Measurements from ENCODE around the gene WWC2.
A peak's percentile ranks its signal among the peaks of the same experiment; 100 is the strongest.

WWC2 gene

DNA sequence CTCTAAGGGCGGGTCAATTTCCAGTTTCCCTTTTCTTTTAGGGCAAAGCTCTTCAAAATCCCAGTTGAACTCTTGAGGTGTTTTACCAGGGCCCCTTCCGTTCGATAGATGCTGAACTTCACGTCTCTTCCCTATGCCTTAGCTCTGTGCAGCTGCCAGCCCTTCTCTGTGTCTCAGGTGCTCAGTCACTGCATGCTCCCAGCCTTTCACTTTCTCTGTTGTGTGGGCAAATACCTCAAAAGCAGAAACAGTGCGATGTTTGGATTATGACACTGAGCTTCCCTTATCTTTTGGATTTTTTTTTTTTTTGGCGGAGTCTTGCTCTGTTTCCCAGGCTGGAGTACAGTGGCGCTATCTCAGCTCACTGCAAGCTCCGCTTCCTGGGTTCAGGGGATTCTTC, 112.5 kb downstream of the WWC2 start:
- no peak for DNase-seq

DNA sequence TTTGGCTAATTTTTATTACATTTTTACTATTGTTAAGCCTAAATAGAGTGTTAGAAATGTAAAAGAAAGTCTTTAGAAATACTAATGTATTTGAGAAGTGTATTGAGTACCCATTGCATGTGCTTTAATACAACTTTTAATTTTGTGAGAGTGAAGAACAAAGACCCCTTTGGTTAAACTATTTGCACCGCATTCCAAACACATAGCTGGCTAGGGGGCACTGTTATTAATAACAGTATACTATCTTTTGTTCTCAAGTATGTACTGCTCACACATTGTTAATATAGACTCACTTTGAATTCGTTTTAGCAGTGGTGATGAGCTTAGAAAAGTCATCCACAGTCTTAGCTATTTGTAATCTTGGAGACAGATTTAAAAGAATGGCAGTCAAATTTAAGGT, 114.9 kb downstream of the WWC2 start:
- no peak for DNase-seq

GRCh38 chr4:183214912-183215488, 115.9 kb downstream of the WWC2 start:
- DNase-seq: no peak

GRCh38 chr4:183220236-183220635, 121.2 kb downstream of the WWC2 start:
- DNase-seq: no peak

DNA sequence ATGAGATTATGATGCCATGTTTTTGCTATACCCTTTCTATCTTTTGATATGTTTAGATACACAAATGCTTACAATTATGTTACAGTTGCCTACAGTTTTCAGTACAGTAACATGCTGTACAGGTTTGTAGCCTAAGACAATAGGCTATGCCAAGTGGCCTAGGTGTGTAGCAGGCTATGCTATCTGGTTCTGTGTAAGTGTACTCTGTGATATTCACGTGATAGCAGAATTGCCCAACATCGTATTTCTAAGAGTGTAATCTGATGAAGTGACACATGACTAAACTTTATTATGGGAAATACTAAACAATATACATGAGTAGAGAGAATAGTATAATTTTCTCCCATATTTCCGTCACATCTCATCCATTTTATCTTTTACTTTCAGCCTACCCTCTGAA, 124.0 kb downstream of the WWC2 start:
- DNase-seq: no peak

GRCh38 chr4:183229397-183229796, 130.3 kb downstream of the WWC2 start:
- no peak for DNase-seq

DNA sequence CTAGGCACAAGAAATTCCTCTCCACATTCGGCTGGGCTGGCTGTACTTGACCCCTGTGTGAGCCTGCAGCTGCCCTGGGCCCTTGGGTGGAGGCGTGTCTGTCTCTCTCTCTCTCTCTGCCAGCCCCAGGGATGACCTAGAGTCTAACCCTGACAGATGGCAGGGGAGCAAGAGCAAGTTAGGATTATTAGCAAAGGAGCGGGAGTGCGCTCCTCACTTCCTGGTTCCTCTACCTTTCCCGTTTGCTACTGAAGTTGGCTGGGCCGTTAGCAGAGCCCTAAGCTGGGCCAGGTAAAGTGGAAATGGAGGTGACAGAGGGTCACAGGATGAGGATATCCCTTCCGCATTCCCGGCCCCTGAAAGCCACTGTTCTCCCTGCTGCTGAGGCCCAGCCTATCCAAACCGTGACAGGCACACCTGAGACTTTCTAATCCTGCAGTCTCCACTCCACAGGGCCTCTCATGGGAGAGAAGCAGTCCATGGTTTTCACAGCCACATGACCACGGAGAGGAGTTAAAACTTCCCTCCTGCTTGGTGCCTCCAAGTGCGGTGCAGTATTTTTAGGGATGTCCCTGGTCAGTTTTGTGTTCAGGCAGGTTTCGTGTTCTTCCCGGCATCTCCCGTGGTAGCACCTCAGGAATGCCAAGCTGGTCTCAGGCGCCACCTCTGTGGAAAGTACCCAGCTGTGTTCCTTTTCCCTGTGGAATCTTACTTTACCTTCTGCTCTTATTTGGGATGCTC, 141.7 kb downstream of the WWC2 start:
- DNase-seq: no peak

DNA sequence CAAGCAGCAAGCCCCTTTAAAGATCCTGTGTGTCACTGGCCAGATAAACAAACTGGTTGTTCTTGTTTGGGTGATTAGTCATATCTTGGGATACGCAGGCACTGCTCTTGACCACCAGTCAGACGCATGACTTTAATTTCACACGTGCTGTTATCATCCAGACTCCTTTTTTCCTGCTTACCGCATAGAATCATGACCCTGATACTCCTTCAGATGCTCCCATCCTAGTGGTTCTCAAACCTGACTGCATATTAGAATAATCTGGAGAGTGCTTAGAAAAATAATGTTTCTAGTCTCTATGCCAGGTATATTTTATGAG, 142.2 kb downstream of the WWC2 start:
- DNase-seq: no peak

DNA sequence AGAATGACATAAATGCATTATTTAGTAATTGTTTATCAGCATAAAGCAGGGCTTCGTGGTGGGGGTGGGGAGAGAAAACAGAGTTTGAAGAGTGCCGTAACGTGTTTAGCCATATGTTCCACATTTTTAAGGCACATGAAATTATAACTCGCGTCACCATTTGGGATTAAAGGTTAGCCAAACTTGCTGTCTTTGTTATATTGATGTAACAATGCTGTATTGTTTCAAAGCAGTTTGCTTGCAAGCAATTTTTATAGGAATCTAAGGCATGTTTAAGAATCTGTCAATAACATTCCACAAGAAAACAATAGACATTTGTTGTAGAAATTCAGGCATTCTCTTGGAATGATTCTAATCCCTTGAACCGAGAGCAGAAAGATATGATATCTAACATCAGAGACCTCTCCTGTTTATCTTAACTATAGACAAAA, 142.7 kb downstream of the WWC2 start:
- no peak for DNase-seq

DNA sequence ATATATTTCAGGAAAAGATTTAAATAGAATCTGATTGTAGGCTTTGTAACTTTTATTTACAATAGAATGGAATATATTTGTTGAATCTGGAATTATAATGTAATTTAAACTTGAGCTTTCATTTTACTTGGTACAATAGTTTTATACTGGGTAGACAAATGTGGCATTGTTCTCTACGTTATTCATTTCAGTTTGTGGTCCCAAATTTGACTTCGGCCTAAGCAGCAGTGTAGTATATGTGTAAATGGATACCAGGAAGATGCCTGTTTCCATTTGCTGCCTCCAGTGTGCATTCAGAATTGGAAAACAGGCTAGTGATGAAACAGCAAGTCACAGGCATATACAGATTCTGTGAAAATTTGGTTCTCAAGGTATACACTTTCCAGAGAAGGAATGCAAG, 143.2 kb downstream of the WWC2 start:
- no peak for DNase-seq

GRCh38 chr4:183244019-183244418, 145.0 kb downstream of the WWC2 start:
- no peak for DNase-seq

GRCh38 chr4:183244506-183244905, 145.4 kb downstream of the WWC2 start:
- no peak for DNase-seq

DNA sequence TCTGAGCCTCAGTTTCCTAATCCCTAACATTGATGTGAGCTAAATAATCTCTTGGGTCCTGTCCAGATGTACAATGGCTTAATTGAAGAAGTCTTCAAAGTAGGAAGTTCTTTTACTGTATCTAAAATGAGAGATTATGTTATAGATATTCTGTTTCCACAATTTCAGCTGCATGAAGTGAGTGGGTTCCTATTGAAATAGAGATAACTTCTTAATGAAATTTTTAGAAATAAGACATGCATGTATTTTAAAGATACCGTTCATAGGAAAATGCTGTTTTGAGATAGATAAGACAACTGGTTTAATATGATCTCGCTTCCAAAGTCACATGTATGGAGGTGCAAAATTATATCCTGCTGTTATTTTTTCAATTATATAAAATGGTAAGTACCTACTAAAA, 149.1 kb downstream of the WWC2 start:
- no peak for DNase-seq

- peak; percentile 19 to 47 for DNase-seq
These were observed 150.8 kb downstream of the WWC2 start for GRCh38 chr4:183249854-183250253.

DNA sequence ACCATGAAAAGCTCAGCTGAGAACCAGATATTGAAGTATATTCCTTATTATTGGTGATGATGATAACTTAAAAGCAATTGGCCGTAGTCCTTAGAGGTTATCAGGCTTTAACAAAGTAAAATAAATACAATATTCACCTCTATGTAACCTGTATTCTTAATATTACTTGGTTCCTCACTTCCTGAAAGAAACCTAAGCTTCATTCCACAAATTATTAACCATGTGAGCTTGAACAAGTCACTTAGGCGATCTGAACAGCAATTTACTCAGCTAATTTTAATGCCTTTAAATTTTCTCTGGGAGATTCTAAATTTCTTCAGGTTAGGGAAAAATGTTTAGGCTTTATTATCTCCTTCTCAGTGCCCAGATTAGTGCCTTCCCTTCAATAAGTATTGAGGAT, 151.8 kb downstream of the WWC2 start:
- no peak for DNase-seq

DNA sequence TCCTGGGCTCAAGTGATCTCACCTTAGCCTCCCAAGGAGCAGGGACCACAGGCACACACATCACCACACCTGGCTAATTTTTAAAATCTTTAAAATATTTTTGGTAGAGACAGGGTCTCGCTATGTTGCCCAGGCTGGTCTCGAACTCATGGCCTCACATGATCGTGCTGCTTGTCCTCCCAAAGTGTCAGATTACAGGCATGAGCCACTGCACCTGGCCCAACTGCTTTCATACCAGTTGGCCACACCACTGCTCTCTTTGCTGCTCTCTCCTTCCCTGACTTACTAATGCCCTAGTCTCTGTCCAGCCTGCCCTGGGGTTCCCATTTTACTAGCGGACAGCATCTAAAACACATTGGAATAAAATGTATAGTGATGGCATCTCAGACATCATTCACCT, 153.9 kb downstream of the WWC2 start:
- DNase-seq: no peak

- no peak for DNase-seq
These were observed 154.4 kb downstream of the WWC2 start for GRCh38 chr4:183253451-183253850.

DNA sequence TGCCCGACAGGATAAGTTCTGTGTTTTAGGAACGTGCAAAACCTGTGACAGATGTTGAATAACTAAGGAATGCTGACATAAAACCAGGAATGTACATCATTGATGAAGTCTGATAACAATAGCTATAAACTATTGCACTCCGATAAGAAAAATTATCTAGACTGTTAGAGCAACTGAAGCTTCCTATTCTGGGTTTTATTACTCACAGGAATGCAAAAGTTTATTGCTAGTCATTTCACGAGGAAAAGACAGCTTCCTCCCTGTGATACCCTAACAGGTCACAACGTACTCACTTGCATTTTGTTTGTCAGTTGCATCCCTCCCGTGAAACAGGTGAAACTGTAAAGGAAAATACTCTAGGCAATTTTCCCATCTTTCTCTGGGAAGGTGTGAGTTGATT, 155.1 kb downstream of the WWC2 start:
- DNase-seq: no peak

- no peak for DNase-seq
These were observed 156.4 kb downstream of the WWC2 start for GRCh38 chr4:183255487-183255886.

DNA sequence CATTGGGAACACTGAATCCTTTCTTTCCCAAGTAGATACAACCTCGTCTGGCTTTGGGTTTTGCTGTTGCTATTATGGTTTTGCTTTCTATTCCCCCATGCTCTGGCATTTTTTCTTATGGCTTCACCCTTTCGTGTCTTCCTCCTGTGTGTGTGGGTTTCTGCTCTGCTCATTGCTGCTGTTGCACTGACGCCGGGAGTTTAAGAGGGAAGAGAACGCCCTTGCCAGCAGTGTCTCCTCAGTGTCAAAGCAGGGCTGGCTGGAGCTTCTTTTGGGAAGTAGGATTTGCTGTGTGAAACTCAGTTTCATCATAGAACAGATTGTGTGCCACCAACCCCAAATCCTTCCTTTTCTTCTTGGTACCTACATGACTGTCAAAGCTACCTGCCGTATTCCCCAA, 157.3 kb downstream of the WWC2 start:
- DNase-seq: no peak

DNA sequence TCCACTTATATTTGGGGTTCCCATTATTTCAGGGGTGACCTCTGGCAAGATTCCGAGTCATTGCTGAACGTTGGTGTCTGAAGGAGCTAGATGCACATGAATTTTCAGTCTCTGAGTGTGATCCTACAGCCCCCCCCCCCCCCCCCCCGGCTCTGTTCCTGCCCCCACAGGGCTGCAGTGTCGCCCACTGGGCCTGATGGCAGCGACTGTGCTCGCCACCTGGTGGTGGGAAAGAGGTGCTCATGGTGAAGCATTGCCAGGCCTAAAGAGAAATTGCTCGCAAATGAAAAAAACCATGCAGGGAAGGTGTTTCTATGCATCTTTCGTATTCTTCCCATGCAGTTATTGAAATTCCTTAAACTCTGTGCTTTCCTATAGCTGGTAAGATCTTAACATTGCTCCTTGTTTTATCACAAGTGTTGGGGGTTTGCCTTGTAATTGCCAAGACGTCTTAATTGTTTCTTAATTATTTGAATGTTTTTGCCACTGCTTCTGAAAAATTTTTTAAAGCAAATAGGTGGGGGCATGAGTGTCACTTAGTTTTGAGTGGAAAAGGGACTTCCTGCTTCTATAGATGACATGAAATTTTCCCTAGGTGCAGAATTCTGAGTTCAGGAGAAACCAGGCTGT, 157.8 kb downstream of the WWC2 start:
- DNase-seq: peak; percentile 25 to 29

DNA sequence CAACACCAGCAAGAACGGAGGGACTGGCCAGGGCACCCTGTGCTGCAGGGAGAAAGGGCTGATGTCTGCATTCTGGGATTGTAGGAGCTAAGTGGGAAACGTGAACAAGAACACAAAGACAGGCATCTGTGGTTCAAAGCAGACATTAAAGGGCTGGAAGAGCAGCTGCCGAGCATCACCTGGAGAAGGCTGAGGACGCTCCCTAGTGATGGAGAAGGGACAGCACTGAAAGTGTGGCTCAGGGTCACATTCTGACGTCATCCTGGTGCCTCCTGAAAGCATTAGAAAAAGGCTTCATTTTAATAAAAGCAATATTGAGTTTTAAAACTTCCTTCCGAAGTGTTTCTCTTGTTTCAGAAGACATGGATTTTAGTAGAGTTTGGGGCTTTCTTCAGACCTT, 158.8 kb downstream of the WWC2 start:
- no peak for DNase-seq

DNA sequence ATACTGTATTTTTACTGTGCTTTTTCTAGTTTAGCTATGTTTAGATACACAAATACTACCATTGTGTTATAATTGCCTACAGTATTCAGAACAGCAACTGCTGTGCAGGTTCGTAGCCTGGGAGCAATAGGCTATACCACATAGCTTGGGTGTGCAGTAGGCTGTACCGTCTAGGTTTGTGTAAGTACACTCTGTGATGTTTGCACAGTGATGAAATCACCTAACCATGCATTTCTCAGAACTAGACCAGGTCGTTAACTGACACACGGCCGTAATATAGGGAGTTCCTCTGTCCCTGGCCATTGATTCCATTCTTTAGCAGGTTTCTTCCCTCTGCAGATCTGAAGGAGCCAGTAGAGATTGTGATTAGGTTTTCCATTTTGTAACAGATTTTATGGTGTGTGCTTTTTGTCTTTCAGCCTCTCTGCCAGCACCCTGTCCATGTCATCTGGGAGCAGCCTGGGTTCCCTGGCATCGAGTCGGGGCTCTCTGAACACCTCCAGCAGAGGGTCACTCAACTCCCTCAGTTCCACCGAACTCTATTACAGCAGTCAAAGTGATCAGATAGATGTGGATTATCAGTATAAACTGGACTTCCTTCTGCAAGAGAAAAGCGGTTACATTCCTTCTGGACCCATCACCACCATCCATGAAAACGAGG, 161.6 kb downstream of the WWC2 start:
- DNase-seq: peak in 1 of 2 experiments; percentile 11
